Activated T-cell treated with anti-CD3 and anti-CD28 coated beads for 4 hours (primary cell): ENCODE results near the gene FZD7.

Experiments
- DNase-seq: peaks from one replicate; pipeline ENCODE4 v3.0.0-alpha.2; 2020

Gene FZD7

GRCh38 chr2:202033317-202034248 is at the start of gene FZD7:
Gene FZD7 (plus strand): TSS chr2:202033855. CDS start chr2:202034648, 793 bp downstream.
- DNase-seq, result peak; percentile 75

- DNase-seq, result no peak
These were observed 49.3 kb upstream of the FZD7 start for GRCh38 chr2:201984333-201984732.

DNA sequence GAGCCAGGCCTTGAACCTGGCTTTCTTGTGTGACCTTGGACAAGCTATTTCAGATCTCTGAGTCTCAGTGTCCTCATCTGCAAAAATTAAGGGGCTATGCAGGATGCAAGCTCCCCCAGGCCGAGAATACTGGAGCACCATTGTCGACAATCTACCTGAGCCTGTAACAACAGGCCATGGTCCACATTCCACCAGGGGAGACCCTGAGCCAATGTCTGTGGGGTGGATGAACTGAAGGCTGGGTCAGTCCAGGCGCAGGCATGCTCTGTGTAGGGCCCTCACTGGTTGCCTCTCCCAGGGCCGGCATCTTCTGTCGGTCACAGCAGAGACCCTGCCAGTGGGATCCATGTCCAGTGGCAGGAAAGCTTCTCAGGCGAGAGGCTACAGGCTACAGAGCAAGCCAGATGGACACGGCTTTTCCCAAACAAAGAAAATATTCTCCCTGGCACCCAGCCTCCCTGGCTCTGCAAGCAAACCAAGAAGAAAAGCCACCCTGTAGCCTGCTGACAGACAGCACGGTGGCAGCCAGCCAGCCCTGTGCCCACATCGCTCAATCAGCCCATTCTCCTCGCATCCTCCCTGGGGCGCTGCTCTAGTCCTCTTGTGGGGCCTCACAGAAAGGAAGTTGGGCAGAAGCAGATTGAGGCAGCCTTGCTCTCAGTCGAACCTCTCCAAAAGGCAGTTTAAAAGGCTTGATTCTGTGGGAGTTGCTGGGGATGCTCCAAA is 48.7 kb upstream of the FZD7 start:
- no peak for DNase-seq

GRCh38 chr2:201985728-201986462 is 47.8 kb upstream of the FZD7 start:
- DNase-seq, result no peak

DNA sequence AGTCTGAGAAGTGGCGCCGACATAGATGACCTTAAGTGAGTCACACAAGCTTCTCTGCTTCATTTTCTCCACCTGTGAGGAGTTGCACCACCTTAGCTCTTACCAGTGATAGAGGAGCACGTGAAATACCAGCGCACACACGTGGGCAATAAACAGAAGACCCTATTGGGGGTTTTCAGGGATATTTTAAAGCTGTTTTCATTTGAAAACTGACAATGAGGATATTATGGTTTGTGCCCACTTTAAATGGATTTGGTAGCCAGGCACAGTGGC is 47.3 kb upstream of the FZD7 start:
- DNase-seq, result no peak

DNA sequence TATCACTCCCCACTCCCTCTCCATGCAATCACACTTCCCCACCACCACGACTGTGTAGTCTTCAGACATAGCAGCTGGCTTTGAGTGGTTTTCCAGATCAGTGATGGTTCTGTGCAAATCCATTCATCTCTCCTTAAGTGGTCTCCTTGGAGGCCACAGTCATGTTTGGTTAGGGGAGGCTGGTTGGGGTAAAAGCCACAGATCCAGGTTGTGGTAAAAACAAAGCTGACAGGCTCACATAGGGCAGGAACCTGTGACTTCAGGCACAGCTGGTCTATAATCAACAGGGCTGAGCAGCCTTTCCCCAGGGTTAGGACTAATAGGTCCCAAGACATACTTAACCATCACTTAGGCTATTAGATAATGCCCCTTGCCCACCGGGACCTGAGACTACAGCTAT is 46.2 kb upstream of the FZD7 start:
- DNase-seq, result no peak

DNA sequence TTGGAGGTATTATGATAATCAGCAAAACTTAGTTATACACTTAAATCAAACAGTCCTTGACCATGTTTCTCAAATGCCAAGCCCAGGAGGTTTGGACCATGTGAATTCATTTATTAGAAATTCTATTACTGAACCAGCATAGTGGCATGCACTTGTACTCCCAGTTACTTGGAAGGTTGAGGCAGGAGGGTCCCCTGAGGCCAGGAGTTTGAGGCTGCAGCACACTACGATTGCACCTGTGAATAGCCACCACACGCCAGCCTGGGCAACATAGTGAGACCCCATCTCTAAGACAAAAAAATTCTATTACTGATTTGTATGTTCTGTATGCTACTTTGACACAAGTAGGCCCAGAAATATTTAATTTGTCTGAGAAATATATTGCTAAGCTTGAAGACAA is 43.6 kb upstream of the FZD7 start:
- no peak for DNase-seq

DNA sequence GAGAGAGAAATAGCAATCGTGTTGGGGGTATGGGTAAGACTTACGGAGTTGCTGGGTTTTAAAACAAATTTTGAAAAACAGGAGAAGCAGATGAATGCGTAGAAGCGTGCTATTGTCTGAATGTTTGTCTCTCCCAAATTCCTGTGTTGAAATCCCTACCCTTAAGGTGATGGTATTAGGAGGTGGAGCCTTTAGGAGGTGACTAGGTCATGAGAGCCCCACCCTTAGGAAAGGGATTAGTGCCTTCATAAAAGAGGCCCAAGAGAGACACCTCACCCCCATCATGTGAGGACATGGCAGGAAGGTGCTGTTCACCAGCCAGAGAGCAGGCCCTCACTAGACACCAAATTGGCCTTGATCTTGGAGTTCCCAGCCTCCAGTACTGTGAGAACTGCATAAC is 40.7 kb upstream of the FZD7 start:
- no peak for DNase-seq

GRCh38 chr2:201994973-201995638 is 38.5 kb upstream of the FZD7 start:
- DNase-seq, result no peak

DNA sequence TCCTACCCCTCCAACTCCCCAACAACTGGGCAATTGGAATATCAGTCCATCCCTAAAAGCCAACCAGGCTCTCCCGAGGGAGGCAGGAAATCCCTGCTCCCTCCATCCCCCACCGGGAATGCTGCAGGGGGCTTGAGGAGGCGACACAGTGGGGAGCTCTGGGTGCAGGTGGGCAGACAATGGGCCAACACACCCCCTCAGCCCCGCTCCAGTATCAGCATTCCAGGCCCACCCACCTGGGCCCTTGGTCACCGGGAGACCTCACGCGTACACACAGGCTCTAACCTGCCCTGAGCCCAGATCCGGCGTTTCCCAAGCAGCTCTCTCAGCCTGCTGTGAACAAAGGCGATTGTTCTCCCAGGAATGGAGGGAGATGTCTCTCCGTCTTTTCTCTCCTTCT is 37.6 kb upstream of the FZD7 start:
- no peak for DNase-seq

DNA sequence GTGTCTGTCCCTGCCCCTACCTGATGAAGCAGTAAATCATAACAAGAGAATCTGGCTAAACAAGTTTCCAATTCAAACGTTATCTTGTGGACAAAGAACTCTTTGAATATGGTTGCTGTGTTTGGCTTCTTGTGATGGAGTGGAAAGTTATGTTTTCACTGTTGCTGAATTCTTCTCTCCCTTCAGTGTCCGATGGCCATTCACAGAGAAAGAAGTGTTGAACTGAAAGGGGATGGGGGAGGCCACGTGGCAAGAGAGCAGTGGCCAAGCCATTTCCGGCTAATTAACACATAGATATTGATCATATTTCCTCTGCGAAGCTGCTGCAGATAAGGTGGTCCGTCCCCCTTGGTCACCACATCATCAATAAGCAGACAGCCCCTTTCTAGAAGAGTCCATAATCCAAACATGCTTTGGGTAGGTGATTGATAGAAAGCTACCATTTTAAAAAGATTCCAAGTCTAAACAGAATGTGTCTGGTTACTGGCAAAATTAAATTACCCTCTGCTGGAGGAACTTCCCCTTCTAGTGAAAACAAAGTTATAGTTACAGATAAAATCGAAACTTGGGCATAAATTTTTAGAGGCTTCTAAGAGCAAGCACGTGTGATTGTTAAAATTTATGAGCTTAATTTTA is 36.9 kb upstream of the FZD7 start:
- DNase-seq, result no peak

DNA sequence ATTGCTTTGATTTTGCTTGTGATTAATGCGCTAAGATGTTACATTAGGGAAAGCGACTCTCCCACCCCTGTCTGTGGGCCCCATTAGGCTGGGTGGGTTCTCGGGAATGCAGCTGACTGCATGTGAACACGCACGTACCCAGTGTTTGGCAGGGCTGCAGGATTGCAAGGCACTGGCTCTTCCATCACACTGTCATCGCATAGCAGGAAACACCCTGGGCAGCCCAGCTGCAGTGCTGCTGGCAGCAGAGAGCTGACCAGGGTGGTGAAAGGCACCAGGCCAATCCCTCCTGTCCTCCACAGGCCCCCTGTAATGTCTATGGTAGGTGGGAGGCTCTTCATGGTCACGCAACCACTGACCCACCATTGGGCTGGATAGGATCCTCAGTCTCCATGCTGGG is 34.4 kb upstream of the FZD7 start:
- no peak for DNase-seq

- DNase-seq, result no peak
These were observed 31.8 kb upstream of the FZD7 start for GRCh38 chr2:202001826-202002225.

GRCh38 chr2:202002381-202002780 is 31.3 kb upstream of the FZD7 start:
- no peak for DNase-seq

DNA sequence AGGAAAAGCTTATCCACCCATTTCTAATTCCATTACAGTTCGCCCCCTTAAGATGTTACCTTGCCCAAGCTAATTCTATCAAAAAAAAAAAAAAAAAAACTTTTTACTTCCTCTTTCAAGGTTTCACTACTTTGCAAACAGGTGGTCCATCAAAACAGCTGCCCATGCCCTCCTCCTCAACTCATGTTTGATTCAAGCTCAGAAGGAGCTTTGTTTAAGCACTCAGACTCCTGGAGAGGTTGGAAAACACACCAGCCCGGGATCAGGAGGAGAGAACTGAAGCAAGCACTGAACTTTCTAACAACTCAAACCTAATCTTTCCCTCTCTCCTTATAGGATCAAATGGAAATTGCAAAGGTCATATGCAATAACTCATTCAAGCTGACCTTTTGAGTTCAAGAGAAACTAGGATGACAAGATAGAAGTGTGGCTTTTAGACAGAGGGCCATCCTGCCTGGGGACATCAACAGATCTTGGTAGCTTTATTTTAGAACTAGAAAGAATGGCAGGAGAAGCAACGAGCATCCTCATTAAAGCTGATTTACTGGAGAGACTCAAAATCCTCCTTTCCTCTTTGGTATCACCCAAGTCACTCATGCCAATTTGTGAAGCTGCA is 28.3 kb upstream of the FZD7 start:
- DNase-seq, result no peak

DNA sequence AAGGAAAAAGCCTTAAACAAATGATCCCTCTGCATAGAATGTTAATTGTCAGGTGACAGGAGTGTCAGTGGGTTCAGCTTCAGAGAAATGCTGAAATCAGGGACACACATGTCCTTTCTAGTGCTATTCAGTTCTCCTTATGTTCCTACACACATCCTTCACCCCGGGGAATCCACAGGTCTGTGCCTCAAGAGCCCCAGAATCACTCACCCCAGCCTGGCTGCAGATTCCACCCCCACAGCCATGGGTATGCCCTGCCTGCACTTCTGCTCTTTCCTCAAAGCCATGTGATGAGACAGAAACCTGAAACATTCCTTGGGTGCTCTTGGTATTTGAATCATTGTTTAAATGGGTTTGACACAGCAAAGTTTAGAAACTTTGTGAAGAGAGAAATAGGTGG is 27.4 kb upstream of the FZD7 start:
- no peak for DNase-seq

- DNase-seq, result no peak
These were observed 26.4 kb upstream of the FZD7 start for GRCh38 chr2:202007015-202007982.

DNA sequence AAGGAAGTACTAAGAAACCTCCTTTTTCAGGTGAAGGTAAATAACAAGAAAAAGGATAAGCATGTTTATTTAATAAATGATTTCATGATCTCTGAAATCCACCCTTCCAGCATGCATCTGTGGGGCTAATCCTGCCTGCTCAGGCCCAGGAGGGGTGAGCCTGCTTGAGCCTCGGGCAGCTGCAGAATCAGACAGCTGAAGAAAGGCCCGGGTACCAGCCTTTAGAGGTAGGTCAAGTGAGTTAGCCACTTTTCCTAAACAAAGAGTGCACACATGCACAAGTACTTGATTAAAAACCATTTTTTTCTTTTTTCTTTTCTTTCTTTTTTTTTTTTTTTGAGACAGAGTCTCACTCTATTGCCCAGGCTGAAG is 25.7 kb upstream of the FZD7 start:
- DNase-seq, result no peak

DNA sequence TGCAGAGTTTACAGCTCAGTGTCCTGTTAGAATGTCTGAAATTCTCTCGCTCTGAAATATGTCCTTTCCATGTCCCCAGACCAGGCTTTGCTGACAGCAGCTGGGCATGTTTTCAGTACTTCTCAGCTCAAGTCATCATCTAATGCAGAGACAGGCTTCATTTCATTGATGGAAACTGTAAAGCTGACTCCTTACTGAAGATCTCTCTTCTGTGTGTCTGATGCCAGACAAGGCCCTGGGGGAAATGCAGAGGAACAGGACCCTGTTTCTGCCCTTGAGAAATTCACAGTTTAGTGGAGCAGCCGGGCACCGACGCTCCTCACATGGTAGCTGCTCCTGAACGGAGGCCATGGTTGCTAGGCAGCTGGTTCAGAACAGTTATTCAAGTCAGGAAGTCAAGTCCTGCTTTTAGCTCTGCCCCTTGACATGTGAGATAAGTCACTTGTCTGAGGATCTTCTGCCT is 24.6 kb upstream of the FZD7 start:
- DNase-seq, result no peak

DNA sequence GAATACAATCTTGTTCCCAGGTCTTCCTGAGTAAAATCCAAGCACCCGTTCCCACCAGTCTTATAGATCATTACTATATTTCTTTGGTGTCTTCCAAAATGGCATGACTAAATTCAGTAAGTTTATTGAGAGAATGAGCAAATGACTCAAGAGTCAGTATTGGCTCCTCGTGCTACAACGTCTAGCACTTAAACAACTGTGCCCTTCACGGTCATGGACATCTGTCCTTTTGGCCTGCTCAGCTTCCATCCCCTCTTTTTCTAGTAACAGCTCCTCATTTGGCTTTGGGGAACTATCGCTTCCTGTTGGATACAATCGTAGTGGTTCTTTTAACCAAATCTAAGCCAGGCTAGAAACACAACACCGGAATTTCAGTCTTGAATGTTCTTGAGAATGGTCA is 24.1 kb upstream of the FZD7 start:
- no peak for DNase-seq

DNA sequence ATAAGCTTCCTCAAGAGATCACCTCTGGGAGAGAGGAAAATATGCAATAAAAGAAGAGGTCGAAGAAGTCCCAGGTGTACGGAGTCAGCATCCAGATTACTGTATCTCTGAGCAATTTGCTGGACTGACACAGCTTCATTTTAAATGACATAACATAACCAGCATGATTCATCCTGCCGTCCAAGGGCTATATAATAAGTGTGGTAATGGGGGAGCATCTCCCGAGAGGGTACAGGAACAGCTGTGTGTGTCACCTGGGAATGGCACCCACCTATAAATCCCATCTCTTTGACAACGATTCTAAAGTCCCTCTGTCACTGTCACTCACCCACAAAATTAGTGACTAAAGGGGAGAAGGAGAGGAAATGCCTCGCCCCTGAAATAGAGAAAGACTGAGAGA is 19.3 kb upstream of the FZD7 start:
- no peak for DNase-seq
